GM18858 (cell line): ENCODE data around the gene PDE4C.
"Not testable (repeated sequence)": the region's sequence is repeated elsewhere in the genome, so short reads cannot be mapped to it uniquely, and the experiment has no call there.

Experiments used
- ATAC-seq: cut with Tn5 transposase; IDR thresholded peaks from one replicate; pipeline ENCODE4 v1.9.1; 2021; ENCODE audit not compliant: unreplicated experiment

The PDE4C gene

GRCh38 chr19:18223860-18224524 lies 2.2 kb downstream of the PDE4C start:
- no peak for ATAC-seq

DNA sequence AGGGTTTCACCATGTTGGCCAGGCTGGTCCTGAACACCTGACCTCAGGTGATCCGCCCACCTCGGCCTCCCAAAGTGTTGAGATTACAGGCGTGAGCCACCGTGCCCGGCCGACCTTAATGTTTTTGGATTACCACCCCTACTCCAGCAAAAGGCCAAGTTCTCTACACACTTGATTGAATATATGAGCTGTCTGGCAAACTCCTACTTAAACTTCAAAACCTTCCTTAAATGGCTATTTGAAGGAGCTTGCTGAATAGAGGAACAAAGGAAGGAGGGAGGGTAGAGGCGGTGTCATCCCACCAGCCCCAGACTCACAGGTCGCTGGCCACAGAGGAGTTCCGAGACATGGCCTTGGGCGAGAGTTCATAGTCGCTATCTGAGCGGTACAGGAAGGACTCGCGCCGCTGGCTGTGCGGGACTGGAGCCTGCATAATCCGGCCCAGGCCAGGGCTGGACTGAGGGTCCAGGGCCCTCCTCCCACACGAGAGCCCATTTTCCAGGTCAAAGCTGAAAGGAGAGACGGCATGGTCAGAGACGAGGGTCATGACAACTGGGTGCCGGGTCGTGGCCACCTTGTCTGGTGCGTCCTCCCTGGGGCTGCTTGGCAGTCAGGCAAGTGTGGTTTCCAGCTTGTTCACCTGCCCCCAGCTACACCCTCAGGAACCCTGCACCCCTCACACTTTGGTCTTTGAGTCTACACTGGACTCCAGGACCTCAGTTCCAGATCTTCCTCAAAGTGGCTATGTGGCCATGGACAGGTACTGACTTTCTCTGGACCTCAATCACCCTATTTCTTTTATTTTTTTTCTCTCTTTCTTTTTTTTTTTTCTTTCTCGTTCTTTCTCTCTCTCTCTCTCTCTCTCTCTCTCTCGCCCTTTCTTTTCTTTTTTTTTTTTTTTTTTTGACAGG lies 4.2 kb downstream of the PDE4C start:
- ATAC-seq: no peak

- no peak for ATAC-seq
Observed at GRCh38 chr19:18220632-18221275, 5.5 kb downstream of the PDE4C start.

- no peak for ATAC-seq
Observed at GRCh38 chr19:18219911-18220631, 6.2 kb downstream of the PDE4C start.

DNA sequence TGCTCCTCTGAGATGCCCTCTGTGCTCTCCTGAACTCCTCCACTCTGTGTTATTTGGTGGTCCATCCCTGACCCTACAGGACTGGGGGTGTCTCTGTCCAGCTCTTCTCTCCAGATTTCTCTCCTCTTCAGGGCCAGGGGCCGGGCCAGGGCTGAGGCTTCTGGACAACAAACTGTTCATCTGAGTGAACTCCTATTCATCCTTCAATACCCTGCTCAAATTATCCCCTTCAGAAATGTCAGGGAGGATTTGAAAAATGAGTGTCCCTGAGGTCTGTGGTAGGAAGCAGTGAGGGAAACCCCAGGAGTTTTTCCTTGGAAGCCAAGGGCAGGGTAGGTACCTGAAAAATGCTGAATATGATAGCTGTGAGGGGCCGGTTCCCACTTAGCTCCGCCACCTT lies 7.6 kb downstream of the PDE4C start:
- ATAC-seq: no peak

DNA sequence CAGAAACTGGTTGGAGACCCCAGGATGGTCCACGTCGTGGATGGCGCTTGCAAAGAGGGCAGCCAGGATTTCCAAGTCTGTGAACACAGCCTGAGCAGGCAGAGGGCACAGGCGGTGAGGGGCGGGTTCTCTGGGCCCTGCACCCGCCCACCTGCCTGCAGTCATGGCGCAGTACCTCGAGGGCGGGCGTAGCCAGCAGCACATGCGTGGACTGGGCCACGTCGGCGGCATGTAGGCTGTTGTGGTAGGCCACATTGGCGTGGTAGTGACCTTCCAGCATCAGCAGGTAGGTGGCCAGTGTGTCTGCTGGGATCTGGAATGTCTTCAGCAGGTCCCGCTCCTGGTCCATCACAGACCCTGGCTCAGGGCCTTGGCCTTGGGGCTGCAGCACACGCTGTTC lies 8.1 kb downstream of the PDE4C start:
- no peak for ATAC-seq

DNA sequence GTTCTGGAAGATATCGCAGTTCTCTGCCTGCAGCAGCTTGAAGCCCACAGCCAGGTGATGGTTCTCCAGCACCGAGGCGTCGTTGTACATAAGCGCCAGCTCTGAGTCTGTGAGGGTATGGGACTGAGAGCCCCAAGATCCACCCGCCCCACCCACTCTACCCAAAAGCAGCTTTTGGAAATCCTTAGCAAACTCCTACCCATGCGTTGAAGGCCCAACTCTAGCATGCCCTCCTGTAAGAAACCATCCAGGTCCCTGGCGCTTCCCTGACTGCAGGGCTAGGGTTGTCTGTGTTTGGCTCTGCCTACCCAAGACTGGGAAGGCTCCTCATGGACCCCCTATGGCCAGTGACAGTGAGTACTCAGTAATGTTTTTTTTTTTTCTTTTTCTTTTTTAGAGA lies 9.4 kb downstream of the PDE4C start:
- ATAC-seq: no peak

DNA sequence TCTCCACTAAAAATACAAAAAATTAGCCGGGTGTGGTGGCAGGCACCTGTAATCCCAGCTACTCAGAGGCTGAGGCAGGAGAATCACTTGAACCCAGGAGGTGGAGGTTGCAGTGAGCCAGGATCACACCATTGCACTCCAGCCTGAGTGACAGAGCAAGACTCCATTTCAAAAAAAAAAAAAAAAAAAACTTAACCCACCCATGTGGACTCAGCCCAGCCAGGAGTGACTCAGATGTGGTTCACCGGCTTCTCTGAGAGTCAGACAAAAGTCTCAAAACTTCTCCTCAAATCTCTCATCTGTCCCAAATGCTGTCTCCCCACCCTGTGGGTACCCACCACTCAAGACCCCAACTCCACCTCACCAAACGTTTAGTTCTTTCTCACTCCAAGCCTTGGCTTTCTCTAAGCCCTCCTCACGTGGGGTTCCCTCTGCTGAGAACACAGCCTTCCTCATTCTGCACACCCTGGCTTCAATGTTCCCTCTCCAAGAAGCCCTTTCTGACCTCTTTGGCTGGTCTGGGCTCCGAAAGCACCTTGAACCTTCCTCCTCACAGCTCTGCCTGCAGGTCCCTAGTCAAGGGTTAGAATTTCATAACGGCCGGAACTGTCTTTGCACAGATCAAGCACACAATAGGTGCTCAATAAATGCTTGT lies 11.3 kb downstream of the PDE4C start:
- no peak for ATAC-seq

- no peak for ATAC-seq
Observed at GRCh38 chr19:18211683-18212082, 14.6 kb downstream of the PDE4C start.

GRCh38 chr19:18209912-18210311 lies 16.3 kb downstream of the PDE4C start:
- ATAC-seq: not testable (repeated sequence)

- ATAC-seq: no peak
Observed at GRCh38 chr19:18208098-18208951, 17.9 kb downstream of the PDE4C start.

- no peak for ATAC-seq
Observed at GRCh38 chr19:18206018-18206417, 20.2 kb downstream of the PDE4C start.

DNA sequence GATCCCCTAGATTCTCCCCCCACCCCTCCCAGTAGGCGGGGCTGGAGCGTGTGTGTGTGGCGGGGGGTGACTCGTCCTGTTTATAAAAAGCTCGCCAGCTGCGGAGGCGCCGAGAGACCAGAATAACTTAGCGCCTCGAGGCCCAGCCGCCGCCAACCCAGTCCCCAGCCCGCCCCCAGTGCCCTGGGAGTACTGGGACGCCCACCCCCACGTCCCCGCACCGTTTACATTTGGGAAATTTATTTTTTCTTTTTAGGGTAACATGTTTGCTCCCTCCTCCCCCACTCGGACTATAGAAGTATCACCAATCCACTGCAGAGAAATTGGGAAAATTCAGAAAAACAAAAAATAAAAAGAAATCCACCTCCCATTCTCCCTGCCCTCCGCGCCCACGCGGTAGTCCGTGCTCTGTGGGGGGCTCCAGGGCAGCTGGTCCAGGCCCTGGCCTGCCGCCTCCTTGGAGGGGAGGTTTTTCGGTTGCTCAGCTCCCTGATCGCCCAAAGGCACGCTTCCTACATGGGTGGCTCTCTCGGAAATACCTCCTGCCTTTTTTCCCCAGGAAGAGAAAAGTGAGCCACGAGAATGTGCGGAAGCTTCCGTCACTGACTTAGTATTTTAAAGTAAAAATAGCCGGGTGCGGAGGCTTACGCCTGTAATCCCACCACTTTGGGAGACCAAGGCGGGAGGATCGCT lies 20.9 kb downstream of the PDE4C start:
- ATAC-seq: no peak

DNA sequence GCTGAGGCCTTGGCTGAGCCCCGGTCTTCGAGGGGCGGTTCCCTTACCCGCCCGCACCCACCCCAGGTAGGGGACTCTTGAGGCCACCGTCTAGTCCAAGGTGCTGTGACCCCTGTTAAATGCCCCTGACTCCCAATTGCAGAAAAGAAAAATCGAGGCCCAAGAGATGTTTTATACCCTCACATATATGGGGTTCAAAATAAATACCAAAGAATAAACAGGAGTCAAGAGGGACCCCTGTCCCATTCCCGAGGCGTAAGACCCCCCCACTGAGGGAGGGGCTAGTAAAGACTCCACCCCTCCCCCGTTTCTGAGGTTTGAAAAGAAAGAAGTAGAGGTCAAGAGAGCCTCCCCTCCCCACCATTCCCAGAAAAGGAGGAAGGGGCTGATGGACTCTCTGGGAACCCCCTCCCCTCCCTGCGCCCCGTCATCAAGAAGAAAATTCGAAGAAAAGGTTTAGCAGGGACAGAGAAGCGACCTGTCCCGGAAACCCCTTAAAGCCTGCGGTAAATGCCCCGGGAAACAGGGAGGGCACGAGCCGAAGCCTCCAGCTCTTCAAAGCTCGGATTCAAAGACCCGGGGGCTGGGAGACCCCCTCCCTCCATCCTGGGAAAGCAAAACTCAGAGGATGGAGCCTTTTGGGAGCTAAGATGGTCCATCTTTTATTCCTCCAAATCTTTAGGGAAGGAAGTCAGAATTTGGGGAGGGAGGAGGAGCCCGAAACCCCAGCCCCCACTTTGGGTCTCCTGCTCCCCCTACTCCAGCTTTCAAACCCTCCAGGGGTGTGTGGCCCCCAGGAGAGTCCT lies 21.6 kb downstream of the PDE4C start:
- ATAC-seq: peak; percentile 2

- peak; percentile 85 for ATAC-seq
Observed at GRCh38 chr19:18203863-18204393, 22.3 kb downstream of the PDE4C start, which contains the start of gene RAB3A. TSS of gene RAB3A (minus strand) at chr19:18204042. CDS start at chr19:18202740, 1,302 bp downstream.

GRCh38 chr19:18203408-18203862 lies 22.8 kb downstream of the PDE4C start:
- ATAC-seq: no peak

GRCh38 chr19:18202778-18203407 lies 23.3 kb downstream of the PDE4C start:
- no peak for ATAC-seq
